Measurements from ENCODE around the gene HAVCR1.

The HAVCR1 gene

GRCh38 chr5:157080286-157080685 is 21.4 kb upstream of the HAVCR1 start:
- TF ChIP-seq CTCF (IDR thresholded peaks at IDR 0.05) = no peak

DNA sequence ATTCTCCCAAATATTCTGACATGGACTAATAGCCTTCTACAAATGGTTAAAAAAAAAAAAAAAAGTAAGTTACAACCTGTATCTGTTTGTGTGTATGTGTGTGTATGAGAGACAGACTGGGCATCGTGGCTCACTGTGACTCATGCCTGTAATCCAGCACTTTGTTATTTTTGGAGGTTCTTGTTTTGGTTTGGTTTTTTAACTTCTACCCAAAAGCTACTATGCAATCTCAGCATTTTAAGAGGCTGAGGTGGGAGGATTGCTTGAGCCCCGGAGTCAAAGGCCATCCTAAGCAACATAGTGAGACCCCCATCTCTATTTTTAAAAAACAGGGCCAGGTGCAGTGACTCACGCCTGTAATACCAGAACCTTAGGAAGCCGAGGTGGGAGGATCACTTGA is 17.6 kb upstream of the HAVCR1 start:
- TF ChIP-seq CTCF (IDR thresholded peaks at IDR 0.05) = no peak

DNA sequence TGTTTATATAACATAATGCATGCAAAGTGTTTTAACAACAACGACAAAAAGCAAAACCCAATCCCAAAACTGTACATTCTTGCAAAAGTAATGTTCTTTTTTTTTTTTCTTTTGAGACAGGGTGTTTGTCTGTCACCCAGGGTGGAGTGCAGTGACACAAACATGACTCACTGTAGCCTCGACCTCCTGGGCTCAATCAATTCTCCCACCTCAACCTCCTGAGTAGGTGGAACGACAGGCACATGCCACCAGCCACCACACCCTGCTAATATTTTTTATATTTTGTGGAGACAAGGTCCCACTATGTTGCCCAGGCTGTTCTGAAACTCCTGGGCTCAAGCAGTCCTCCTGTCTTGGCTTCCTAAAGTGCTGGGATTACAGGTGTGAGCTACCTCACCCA is 13.6 kb upstream of the HAVCR1 start:
- TF ChIP-seq CTCF (IDR thresholded peaks at IDR 0.05) = no peak

GRCh38 chr5:157069949-157070348 is 11.0 kb upstream of the HAVCR1 start:
- no peak for TF ChIP-seq CTCF (IDR thresholded peaks at IDR 0.05)

GRCh38 chr5:157068785-157069184 is 9.9 kb upstream of the HAVCR1 start:
- no peak for TF ChIP-seq CTCF (IDR thresholded peaks at IDR 0.05)

- TF ChIP-seq CTCF (IDR thresholded peaks at IDR 0.05) = no peak
Observed at GRCh38 chr5:157068339-157068738, 9.4 kb upstream of the HAVCR1 start.

- no peak for TF ChIP-seq CTCF (IDR thresholded peaks at IDR 0.05)
Observed at GRCh38 chr5:157067005-157067404, 8.1 kb upstream of the HAVCR1 start.

GRCh38 chr5:157066080-157066479 is 7.2 kb upstream of the HAVCR1 start:
- no peak for TF ChIP-seq CTCF (IDR thresholded peaks at IDR 0.05)
